SK-MEL-5 (cell line): Measurements from ENCODE around the gene ADAT2. TPM values are rescaled to one million over a fixed set of nuclear protein-coding genes. Genes with fewer than 3 reads are reported as not detected.

ENCODE experiments used
- DNase-seq: peaks from one replicate; pipeline ENCODE4 v3.0.0-alpha.2; 2016; ENCODE audit warnings: low read depth, low spot score
- in situ Hi-C: cut with HindIII; loops from 2 replicates; pipeline ENCODE4 v1.10.0; 2016; ENCODE audit warnings: low sequenced_read_pairs, high pct_unique_total_duplicates, low pct_unique_long_range_greater_than_20kb
- total RNA-seq: library from RNA; depleted of rRNA; stranded (reverse); fragments of >200 nt; shearing (Covaris generic); gene quantifications from 2 replicates; pipeline ENCODE4 v1.2.3, GENCODE V29; 2014

The ADAT2 gene
- total RNA-seq, 1 experiment from 2014 or later: 11.2 TPM

DNA sequence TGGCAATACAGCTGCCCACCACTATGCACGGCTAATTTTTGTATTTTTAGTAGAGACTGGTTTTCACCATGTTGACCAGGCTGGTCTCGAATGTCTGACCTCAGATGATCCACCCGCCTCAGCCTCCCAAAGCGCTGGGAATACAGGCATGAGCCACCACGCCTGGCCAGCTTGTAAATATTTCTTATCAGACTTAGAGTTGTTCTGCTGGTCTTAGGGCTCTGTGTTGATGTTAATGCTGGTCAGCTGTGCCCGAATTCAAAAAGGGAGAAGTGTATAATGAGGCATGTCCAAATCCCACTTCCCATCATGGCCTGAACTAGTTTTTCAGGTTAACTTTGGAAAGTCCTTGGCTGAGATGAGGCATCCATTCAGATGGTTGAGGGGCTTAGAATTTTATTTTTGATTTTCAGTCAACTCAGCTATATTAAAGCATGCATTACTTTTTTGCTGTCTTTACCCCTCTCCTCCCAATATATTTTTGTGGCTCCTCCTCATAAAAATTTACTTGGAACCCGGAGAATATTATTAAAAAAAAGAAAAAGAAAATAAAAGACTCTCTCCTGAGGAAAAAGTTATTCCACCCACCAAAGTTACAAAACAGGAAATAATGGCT, 47.7 kb downstream of the ADAT2 start:
- in situ Hi-C loops: no loop called here

DNA sequence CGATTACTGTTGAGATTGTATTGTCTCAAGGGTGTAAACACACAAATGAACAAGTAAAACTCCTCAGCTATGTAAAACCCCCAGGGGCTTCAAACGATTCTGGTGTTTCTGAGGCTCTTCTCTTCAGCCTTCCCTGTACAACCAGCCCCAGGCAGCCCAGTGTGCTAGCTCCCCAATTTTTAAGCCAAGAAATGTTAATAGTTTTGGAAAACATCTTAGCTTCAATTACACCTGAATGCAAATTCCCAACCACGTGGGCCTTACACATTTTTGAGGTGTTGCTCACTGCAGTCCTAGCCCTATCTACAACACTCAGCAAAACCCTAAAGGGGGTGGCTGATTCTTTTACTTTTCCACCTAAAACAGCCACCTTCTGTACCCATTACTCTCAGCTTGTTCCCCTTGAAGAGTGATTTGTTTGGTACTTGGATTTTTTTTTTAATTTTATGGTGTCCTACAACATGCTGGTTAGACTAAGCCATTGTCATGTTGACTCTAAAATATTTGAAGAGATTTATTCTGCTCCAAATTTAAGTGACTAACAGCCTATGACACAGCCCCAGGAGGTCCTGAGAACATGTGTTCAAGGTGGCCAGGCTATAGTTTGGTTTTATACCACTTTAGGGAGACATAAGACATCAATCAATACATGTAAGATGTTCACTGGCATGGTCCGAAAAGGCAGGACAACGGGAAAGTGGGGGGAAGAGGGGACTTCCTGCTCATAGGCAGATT, 48.7 kb downstream of the ADAT2 start:
- in situ Hi-C loops: no loop called here
- no peak for DNase-seq

More for the DNA sequence above, 47.7 kb downstream of the ADAT2 start:
- no peak for DNase-seq

DNA sequence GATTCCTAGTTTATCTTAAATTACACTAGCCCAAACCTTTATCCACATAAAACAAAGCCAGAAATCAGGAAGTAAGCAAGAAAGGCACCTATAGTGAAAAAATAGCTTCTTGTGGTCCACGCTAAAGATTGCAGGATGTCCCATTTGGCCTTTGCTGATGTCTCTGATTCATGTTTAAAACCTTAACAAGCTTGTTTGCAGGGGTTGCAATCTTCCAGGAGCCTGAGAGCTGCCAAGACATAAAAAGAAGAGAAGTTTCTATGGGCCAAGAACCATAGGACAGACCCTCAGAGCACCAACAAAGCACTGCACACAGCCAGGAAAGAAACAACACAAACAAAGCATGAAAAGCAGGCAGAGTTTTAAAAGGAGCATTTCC, 49.4 kb downstream of the ADAT2 start:
- in situ Hi-C loops: no loop called here
- no peak for DNase-seq

DNA sequence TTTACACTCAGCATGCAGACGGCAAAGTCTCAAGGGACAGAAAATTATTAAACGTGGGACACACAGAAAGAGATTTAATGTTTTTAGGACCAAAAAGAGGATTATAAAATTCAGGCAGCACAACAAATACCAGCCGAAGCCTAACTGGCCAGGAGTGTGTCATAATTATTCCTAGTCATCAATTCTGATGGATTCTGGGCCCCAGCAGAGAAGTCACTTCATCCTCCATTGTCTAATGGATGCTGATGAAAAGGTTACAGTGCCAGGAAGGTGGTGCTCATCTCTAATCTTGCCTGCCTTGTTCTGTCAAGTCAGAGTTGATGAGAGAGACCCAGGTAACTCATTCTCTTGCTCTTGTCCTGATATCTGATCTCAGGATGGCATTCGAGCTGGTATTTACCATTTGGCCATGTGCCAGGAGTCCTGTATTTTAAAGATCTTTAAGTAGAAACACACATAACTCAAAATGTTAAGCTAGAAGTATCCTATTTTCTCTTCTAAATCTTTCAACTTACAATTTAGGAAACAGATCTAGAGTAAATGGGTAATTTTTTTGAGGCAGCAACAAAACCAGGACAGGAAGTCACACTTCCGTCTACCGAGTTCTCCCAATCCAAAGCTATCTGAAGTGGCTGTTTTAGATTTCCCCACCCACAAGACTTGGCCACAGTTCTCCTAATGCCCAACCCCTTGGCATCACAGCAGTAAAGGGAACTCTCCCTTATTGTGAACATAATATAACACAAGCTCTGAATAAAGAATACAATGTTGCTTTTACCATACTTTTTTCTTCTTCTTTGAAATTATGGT, 50.0 kb downstream of the ADAT2 start:
- in situ Hi-C loops: no loop called here
- DNase-seq: no peak

DNA sequence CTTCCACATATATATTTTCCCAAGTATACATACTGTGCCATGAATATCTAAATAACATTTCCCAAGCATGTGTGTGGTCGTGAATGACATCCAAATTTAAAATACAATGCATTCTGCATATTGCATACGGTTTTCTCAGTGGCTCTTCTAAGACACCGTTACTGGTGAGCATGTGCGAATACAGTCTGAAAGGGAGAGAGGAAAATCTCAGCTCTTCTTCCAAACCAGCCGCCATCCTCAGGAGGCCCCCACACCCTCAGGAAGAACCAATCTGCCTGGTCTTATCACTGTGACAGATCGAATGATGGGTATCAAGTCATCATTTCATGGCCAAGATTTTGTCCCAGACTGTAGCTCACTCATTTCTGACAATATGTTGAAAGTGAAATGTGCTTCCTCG, 50.7 kb downstream of the ADAT2 start:
- no peak for DNase-seq
- in situ Hi-C loops: no loop called here

DNA sequence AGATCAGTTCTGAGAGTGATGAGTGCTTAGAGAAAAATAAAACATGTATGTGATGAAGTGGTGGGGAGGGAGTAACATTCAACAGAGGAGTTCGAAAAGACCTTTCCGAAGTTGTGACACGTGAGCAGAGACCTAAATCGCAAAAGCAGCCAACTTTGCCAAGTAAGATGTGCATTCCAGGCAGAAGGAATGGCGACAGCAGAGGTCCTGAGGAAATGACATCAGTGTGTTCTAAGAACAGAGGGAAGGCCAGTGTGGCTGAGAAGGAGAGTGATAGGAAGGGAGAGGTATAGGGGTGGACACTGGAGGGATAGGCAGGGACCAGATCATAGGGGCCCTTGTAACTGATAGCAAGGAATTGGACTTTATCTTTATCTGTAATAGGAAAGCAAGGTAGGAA, 51.3 kb downstream of the ADAT2 start:
- in situ Hi-C loops: no loop called here
- DNase-seq: no peak

DNA sequence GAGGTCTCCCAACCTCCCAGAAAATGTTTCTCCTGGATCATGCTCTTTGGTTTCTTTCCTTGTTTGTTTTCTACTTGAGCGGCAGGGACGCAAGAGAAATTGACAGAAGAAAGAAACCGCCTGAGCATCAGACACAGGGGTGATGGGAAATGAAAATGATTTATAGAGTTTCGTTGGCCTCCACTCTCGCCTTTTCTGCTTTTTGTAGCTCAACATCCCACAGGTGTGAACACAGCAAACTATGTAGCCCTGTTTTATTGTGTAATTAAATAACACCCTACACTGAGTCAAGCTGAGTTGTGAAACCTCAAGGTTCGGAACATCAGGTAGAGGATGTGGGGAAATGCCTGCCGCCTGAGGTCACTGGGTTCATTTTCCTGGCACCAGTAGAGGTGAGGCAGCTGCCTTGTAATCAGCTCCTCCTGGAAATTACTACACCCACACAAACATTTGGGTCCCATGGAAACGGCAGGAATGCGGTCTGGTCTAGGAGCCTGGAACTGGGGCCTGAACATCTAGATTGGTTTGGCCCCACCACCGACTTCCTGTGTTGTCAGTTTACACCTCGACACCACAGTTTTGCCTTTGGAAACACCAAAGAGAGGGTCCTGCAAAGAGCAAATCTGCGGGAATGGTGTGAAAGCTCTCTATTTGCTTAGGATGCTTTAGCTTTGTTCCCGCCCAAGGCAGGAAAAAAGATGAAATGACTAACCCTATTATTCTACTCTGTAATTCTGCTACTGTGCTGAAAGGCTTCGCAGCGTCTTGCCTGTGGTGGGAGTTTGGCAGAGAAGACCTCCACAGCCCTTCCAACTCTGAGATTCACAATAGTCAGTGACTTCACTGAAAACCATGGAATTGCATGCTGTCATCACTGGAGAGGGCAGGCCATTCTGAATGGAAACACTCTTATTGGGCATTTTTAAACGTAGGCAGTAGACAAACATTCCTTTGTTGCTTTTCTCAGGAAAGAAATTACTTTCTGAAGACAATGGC, 53.0 kb downstream of the ADAT2 start:
- in situ Hi-C loops: no loop called here
- DNase-seq: no peak

DNA sequence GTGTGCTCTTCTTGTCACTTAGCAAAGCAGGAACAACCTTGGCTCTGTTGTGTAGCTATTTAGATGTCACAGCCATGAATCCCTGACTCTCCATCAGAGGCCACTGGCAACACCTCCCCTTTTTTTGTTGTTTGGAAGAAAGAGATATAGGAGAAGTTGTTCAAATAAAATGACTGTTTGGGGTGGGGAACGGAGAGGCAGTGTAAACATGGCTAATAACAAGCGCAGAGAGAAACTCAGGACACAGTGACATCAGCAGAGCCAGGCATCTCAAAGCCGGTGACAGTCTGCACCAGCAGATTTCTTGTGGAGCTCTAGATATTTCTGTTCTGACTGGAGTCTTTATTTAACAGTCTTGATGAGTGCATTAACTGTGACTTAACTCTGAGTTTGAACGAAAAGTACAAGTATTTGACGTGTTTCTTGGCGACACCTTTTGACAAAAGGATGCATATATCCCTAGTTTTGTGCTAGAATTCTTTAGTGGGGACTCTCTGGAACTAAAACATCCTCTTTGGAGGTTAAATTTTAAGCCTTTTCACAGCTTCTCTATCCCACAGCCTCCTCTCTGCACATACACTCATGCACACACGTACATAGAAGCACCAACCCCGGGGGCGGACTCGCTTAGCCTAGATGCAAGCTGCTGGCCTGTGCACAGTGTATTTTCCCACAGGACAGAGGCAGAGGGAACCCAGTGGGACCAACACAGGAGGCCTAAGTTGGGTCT, 53.8 kb downstream of the ADAT2 start:
- DNase-seq: no peak
- in situ Hi-C loops: no loop called here

DNA sequence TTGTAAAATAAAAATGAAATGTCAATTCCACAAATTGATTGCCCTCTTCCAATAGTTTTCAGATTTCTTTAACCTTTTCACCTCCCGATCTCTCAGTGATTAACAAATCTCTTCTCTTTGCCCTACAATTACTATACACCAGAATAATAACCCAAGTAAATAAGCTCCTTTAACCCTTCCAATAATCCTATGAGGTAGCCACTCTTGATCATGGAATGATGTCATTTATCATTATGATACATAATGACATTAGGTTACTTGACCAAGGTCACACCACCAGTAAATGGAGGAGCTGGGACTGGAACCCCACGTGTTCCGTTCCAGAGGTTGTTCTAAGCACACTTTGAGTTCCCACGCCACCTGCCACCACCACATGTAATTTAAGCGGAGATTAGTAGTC, 54.8 kb downstream of the ADAT2 start:
- in situ Hi-C loops: no loop called here
- no peak for DNase-seq

DNA sequence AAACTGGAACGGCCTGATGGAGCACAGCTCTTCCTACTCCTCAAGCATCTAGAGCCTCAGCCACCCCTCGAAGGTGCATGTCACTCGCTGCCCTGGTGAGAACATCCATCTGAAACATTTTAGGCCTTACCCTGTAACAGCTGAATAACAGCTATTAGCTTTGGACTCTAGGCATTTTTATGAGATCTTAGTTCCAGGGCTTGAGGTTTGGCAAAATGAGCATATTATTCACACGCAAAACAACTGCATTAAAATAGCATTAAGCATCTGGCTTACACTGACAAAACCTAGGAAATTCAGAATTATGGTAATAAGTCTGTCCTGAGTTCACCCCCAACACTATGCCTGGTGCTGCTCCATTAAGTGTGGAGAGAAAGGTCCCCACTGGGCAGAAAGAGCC, 56.1 kb downstream of the ADAT2 start:
- DNase-seq: no peak
- in situ Hi-C loops: no loop called here

DNA sequence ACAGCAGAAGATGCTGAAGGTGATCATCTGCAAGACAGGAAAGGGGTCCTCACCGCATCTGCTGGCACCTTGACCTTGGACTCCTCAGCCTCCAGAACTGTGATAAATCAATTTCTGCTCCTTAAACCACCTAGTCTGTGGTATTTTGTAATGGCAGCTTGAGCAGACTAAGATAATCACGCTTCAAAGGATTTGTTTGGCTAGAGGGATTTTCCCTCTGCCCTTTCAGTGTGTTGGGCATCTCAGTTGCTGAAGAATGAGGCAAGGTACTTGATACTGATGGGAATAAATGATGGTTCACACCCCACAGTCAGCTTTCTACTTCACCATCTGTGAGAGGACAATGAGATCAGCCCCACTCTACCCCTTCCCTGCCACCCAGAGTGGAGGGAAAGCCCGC, 60.2 kb downstream of the ADAT2 start:
- in situ Hi-C loops: no loop called here
- no peak for DNase-seq

DNA sequence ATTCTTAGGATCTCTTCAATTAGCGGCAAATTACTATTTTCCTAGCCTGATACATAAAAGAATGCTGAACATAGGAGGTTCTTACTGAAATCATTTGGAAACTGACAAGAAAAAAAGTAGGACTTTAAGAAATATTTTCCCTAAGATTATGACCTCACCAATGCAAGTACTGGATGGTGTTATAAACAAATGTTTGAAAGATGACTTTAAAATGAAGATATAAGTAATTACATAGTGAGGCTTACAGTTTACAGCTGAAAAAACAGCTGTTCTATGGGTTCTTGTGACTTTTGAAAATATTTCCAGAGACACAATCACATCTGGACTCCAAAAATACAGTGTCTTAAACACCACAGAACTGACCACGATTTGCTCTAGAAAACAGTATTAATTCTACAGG, 64.9 kb downstream of the ADAT2 start:
- in situ Hi-C loops: no loop called here
- DNase-seq: no peak

DNA sequence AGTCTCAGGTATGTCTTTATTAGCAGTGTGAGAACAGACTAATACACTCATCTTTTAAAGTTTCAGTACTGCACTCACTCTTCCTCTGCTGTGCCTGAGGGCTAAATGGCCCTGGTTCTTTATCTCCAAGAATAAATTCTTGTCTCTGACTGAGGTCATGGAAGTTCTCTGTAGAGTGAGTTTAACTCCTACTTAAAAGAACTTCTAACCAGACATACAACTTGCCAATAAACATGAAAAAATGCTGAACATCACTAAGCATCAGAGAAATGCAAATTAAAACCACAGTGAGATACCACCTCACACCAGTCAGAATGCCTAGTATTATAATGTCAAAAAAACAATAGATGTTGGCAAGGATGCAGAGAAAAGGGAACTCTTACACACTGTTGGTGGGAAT, 73.6 kb downstream of the ADAT2 start:
- DNase-seq: no peak
- in situ Hi-C loops: no loop called here

DNA sequence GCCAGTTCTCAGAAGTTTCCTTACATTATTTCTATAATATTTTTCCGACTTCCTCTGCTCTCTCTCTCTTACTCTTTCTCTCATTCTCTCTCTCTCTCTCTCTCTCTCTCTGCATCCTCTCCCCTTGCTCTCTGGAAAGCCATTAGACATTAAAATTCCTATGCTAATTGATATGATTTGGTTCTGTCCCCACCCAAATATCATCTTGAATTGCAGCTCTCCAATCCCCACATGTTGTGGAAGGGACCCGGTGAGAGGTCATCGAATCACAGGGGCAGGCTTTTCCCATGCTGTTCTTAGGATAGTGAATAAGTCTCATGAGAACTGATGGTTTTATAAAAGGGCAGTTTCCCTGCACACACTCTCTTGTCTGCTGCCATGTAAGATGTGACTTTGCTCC, 74.1 kb downstream of the ADAT2 start:
- in situ Hi-C loops: no loop called here
- DNase-seq: no peak

DNA sequence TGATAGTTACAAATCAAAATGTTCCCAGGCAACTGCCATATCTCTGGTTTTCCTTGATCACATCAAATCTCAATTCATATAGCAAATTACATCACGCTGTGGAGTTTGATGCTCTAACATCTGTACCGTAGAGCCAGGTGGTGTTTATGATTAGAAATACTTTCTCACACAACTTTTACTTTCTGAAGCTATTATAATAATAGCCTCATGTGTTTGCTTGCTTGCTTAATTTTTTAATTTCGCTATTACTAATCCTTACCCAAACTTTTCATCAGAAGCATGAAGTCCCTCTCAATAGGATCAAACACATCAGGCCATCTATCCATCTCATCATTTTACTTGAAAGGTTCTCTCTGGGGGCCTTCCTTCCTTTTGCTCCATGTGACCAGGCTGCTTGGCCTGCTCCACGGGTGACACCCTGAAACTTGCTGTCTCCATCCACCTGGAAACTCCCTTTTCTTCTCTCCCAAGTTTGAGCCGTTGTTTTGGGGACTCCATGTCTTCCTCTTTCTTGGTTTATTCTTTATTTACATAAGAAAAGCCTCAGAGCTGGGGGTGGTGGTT, 75.4 kb downstream of the ADAT2 start:
- no peak for DNase-seq
- in situ Hi-C loops: no loop called here

DNA sequence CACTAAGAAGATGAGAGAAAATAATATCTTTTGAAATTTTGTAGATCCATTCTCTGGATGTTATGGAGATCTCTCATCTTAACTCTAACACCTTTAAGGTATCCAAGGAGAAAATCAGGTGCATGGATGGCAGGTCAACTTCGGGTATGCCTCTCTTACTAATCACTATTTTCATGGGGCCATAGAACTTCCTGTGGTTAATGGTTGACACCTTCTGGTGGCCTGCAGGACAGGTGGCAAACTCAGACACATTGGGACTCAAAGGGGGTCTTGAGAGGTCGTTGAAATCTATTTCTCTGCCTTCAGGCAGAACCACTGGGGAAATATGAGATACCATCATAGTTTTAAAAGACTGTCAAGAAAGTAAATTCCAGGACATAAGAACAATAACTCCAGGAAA, 76.5 kb downstream of the ADAT2 start:
- DNase-seq: no peak
- in situ Hi-C loops: no loop called here
